GM19395 (cell line): ENCODE results near the gene PAPPA.

Source experiments
- ATAC-seq: cut with Tn5 transposase; IDR thresholded peaks from one replicate; pipeline ENCODE4 v1.9.1; 2021; ENCODE audit warnings: mild to moderate bottlenecking, moderate library complexity; ENCODE audit not compliant: unreplicated experiment

PAPPA gene

DNA sequence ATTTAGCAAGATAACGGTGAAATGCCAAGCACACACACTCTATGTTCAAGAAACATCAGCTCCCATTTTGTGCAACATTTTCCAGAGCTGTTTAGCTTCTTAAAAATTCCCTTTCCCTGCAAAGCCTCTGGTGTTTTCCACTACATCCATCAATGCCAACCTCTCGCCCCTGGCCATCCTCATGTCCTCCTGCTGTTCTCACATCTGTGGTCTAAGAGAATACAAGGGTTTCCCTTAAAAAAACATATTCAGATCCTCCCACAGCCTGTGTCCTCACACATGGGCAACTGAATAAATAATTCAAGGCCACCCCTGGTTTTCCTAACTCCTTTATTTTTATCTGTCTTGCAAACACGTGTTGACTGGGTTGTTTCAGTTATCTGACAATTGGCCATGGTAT lies 70.3 kb downstream of the PAPPA start:
- no peak for ATAC-seq

GRCh38 chr9:116230051-116230632 lies 76.6 kb downstream of the PAPPA start:
- no peak for ATAC-seq

GRCh38 chr9:116232424-116233159 lies 79.0 kb downstream of the PAPPA start:
- no peak for ATAC-seq

DNA sequence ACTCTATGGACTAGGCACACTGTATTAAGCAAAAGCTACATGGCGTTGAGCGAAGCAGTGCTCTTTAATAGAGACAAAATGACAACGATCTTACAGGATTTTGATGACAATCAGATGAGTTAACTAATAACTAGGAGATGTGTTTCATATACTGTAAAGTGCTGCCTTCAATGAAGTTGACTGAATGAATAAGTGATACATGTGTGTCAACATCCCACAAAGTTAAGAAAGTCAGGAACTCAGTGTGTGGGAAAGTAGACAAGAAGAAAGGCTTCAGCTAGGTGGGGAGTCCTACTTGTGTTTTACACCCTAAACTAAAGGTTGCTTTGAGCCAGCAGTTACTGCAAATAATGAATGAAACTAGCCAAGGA lies 79.6 kb downstream of the PAPPA start:
- ATAC-seq, result no peak

GRCh38 chr9:116234081-116234480 lies 80.5 kb downstream of the PAPPA start:
- no peak for ATAC-seq

DNA sequence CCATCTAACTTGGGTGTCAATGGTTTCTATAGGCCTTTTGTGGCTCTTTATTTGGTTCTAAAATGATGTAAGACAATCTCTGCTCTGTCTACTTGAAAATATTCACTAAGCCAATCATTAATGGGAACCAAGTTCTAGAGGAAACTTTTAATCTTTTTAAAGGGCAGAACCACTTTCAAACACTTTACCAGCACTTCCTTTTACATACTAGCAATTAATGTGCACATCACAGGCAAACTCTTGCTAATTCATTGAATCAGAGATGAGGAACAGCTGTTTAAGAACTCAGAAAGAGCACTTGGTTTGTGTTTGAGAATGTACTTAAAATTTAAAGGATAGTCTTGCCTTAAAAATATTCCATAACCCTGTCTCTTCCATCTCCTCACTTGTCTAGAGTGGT lies 83.4 kb downstream of the PAPPA start:
- no peak for ATAC-seq

DNA sequence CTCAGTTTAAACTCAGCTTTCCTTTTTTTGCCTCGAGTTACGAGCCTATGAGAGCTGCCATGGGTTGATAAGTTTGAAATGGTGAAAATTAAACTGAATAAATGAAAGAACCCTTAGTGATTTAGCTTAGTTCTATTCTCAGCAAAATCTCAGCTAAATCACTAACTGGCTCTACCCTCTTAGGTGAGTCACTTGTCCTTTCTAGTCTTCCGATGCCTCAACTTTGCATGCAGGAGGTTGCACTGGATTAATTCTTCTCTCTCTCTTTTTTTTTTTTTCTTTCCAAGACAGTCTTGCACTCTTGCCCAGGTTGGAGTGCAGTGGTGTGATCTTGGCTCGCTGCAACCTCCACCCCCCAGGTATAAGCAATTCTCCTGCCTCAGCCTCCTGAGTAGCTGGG lies 83.9 kb downstream of the PAPPA start:
- no peak for ATAC-seq

DNA sequence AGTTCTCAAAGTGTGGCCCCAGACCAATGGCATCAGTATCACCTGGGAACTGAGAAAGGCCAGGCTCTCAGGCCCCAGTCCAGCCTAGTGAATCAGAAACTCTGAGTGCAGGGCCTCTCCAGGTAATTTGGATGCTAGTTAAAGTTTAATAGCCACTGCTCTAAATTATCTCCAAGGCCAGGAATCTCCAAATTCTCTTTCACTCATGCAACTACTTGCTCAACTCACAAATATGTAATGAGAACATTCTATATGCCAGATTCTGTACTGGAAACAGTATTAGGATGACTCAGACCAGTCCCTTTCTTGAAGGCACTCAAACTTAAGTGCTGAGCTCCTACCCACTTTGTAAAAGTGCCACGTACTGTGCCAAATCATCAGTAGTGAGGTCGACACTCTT lies 84.6 kb downstream of the PAPPA start:
- ATAC-seq, result no peak

GRCh38 chr9:116238776-116239340 lies 85.3 kb downstream of the PAPPA start:
- no peak for ATAC-seq

- no peak for ATAC-seq
Observed at GRCh38 chr9:116243708-116244107, 90.1 kb downstream of the PAPPA start.

GRCh38 chr9:116247284-116247683 lies 93.7 kb downstream of the PAPPA start:
- no peak for ATAC-seq

DNA sequence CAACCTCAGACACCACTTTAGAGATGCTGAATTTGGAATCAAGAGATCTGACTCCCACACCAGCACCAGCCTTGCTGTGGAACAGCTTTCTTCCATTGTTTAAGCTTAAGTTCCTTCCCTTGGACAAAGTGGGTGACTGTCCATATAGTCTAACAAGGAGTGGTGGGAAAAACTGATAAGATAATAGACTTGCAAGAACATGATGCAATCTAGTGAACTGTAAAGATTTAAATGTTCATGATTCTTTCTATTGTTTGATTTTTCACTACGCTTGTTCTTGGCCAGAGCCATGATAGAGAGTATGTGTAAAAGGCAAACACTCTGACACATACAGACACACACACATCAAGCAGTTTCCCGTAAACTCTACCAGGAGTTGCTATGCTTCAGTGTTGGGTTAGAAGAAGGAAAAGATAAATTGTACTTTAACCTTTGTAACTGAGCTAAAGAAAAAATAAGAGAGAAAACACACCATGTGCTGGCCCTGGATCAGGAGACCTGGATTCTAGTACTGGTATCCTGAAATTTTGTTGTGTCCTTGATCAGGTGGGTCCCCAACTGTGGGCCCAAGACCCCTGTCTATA lies 94.3 kb downstream of the PAPPA start:
- ATAC-seq, result no peak

DNA sequence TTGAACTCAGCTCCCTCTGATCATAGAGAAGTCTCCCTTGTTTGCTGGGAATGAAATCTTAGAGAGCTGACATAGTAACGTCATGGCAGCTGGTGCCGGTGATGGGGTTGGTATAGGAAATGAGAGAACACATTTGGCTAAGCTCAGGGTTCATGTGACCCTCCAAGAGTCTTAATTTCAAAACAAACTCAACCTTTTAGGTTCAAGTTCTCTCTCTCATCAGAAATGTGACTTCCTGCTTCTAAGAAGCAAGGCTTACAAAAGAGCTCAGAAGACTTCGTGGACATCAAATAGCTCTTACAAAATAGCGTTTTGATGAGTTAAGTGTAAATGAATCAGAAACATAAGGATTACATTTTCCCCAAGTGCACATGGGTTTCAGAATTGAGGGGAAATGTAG lies 97.3 kb downstream of the PAPPA start:
- no peak for ATAC-seq

DNA sequence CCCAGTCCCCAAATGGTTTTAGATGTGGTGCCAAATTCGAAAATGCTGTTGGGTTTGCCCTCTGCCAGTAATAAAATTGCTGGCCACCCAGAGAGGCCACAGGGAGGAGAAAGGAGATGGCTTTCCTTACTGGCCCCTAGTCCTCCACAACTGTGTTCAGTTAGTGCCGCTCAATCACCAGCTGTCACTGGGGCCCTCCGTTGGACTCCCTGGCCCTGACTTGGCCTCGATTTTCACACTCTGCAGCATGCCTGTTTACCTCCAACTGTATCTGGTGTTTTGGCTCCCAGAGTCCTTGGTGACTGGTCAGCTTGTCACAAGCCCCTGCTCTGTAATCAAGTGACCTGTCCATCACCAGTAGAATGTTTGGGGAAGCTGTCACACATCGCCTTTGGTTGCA lies 97.8 kb downstream of the PAPPA start:
- ATAC-seq, result no peak

- ATAC-seq, result no peak
Observed at GRCh38 chr9:116260531-116260930, 106.9 kb downstream of the PAPPA start.

DNA sequence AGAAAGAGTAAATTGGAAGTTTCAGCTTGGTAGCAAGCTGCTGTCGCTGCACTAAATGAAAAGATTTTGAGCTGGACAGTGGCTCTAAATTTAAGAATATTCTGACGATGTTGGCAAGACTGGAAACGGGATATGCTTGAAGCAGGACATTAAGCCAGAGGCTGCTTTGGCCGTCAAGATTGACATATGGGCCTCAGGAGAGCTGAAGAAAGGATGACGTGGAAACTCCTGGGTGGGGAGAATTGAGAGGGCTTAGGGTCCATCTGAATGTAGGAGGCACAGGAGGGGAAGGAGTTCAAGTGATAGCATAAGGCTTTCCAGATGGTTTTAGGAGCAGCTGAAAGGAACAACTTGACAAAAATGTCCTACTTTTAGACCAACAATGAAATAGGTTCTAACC lies 108.9 kb downstream of the PAPPA start:
- ATAC-seq, result no peak

DNA sequence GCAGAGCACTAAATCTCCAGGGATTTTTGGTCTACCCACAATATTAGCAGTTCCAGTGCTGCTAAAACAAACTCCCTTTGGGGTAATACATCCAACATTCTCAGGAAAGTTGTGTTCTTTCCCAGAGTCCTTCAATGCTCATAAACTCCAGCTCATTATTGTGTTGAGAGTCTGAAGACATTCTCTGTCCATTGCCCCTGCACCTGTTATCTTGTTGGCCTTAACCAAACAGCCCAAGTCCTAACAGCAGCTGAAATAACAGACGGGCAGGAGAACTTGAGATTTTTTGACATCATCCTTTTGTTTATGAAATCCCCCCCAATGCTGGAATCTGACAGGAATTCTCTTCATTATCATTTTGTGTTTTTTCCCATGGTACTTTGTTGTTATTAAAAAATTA lies 110.8 kb downstream of the PAPPA start:
- ATAC-seq, result no peak

GRCh38 chr9:116267021-116267420 lies 113.4 kb downstream of the PAPPA start:
- ATAC-seq, result no peak

GRCh38 chr9:116269250-116269649 lies 115.7 kb downstream of the PAPPA start:
- no peak for ATAC-seq

DNA sequence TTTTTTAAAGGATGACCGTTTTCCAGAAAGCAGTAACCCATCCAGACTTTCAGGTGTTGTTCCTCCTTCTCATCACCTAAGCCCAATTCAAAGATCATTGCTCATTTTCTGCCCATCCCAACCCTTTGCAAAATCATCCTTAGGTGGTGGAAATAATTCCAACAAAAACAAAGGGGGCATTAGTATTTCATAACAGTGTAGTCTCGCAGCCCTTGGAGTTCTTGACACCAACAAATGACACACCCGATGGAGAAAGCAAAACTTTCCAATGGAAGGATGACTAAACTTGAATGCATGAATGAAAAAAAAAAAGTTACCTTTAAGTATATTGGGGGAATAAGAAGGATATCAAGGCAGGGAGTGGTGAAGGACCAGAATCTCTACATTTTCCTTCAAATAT lies 117.0 kb downstream of the PAPPA start:
- no peak for ATAC-seq

GRCh38 chr9:116271340-116271739 lies 117.7 kb downstream of the PAPPA start:
- no peak for ATAC-seq

GRCh38 chr9:116271991-116272390 lies 118.4 kb downstream of the PAPPA start:
- no peak for ATAC-seq
